ENCODE results near the gene CCDC152. TPM values are rescaled to one million over a fixed set of nuclear protein-coding genes. Genes with fewer than 3 reads are reported as not detected.

CCDC152 gene
- polyA plus RNA-seq, 3 donors = 0.09 to 0.18 (median 0.09) TPM

DNA sequence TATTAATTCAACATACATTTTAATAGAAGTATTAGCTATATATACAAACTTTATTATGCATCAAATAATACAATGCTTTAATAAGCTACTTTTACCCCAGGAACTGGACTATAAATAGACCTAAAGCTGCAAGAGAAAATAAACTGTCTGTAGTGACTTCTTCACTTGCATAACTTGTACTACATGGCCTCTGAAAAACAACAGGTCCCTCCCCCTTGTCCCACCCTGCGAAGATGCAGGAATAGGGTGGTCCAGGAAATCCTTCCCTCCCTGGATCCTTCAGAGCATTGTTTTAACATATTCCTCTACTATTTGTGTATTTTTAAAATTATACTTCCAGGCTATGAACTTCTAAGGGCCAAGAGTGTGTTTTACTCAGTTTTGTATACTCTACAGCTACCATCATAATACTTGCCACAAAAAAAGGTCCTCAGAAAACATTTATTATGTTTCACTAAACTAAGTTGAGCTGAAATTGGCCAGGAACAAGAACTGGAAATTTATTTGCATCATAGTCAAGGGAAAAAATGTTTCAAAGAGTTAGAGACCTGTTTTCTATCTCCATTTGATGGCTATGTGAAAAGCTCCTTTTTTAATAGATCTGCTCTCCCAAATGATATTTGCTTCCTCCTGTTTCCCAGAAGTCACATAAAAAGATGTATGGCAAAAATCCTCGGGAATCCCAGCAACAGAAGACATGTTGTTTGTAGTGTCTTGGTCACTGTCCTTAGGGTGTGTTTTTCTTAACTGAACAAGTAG, 70.3 kb downstream of the CCDC152 start:
- DNase-seq = no peak
- Histone ChIP-seq H3K4me1 (ENCODE audit: control insufficient read depth in 1 of 2, insufficient read depth in 2 of 2, low read length in 2 of 2) (no peaks in the 10 kb centered on the region), H3K4me3 (replicated peaks in 1 of 3; ENCODE audit: low read depth in 2 of 3, low read length in 3 of 3) (no peak overlapping the region), H3K79me2 (ENCODE audit: insufficient read depth, low read length) (no peaks in the 10 kb centered on the region), H3K27ac (ENCODE audit: low read depth in 1 of 2, low read length in 2 of 2) (no peak overlapping the region), H3K36me3 (replicated peaks in 1 of 2; ENCODE audit: control insufficient read depth in 1 of 2, insufficient read depth in 2 of 2, low read length in 2 of 2) (no peaks in the 10 kb centered on the region), H3K9ac (ENCODE audit: insufficient read depth, low read length, poor library complexity, severe bottlenecking) (no peak overlapping the region), H3K4me2 (replicated peaks; ENCODE audit: extremely low read depth, low read length, poor library complexity, severe bottlenecking) (no peak overlapping the region), H3K9me3 (replicated peaks in 1 of 2; ENCODE audit: control insufficient read depth in 1 of 2, insufficient read depth in 1 of 2, low read length in 2 of 2) (no peaks in the 10 kb centered on the region), H4K20me1 (ENCODE audit: insufficient read depth, low read length) (no peaks in the 10 kb centered on the region), H2AFZ (ENCODE audit: insufficient read depth, low read depth, low read length, poor library complexity, severe bottlenecking) (no peak overlapping the region), H3K27me3 (ENCODE audit: control insufficient read depth in 2 of 2, insufficient read depth in 2 of 2, low read length in 2 of 2) (no peaks in the 10 kb centered on the region)
- H3K27me3 Mint-ChIP-seq (ENCODE audit: low read depth in 3 of 3) = peaks cover 0 to 2% (median 0%) of the 10 kb centered on the region in 3 donors
- no peak overlapping the region for H3K27ac Mint-ChIP-seq
- no peak overlapping the region for H3K4me3 Mint-ChIP-seq
- peaks cover 0 to 4% (median 0%) of the 10 kb centered on the region in 7 donors for H3K9me3 Mint-ChIP-seq
- intact Hi-C loops (cut with micrococcal nuclease) = no loop called here
- TF ChIP-seq, protein P1, sequence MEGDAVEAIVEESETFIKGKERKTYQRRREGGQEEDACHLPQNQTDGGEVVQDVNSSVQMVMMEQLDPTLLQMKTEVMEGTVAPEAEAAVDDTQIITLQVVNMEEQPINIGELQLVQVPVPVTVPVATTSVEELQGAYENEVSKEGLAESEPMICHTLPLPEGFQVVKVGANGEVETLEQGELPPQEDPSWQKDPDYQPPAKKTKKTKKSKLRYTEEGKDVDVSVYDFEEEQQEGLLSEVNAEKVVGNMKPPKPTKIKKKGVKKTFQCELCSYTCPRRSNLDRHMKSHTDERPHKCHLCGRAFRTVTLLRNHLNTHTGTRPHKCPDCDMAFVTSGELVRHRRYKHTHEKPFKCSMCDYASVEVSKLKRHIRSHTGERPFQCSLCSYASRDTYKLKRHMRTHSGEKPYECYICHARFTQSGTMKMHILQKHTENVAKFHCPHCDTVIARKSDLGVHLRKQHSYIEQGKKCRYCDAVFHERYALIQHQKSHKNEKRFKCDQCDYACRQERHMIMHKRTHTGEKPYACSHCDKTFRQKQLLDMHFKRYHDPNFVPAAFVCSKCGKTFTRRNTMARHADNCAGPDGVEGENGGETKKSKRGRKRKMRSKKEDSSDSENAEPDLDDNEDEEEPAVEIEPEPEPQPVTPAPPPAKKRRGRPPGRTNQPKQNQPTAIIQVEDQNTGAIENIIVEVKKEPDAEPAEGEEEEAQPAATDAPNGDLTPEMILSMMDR (IDR thresholded peaks at IDR 0.05) = no peak
- H3K36me3 Mint-ChIP-seq = no peaks in the 10 kb centered on the region
- no CpG with 5 or more reads among the region's 2 CpGs for WGBS (ENCODE audit: insufficient coverage)
- H3K4me1 Mint-ChIP-seq = no peaks in the 10 kb centered on the region

DNA sequence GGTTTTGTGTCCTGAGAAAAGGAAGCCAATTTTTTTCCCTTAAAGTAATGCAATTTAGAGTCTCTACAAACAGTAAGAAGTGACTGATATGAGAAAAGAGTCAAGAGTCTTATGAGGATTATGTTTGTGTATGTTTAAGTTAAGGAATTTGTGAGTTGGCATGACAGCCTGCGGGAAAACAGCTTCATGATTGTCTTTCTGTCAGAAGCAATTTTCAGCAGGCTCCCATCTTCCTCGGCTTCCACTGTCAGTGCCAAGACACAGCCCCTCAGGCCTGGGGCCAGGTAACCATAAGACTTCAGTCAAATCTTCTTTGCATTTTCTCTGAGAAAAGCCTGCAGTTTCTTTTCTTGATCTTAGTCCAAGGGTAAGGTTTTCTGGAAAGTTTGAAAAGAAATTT, 72.1 kb downstream of the CCDC152 start:
- Histone ChIP-seq H3K36me3 (replicated peaks in 1 of 2; ENCODE audit: control insufficient read depth in 1 of 2, insufficient read depth in 2 of 2, low read length in 2 of 2) (no peaks in the 10 kb centered on the region), H3K27ac (ENCODE audit: low read depth in 1 of 2, low read length in 2 of 2) (no peak overlapping the region), H3K27me3 (ENCODE audit: control insufficient read depth in 2 of 2, insufficient read depth in 2 of 2, low read length in 2 of 2) (no peaks in the 10 kb centered on the region), H3K79me2 (ENCODE audit: insufficient read depth, low read length) (no peaks in the 10 kb centered on the region), H3K9me3 (replicated peaks in 1 of 2; ENCODE audit: control insufficient read depth in 1 of 2, insufficient read depth in 1 of 2, low read length in 2 of 2) (no peaks in the 10 kb centered on the region), H4K20me1 (ENCODE audit: insufficient read depth, low read length) (no peaks in the 10 kb centered on the region), H2AFZ (ENCODE audit: insufficient read depth, low read depth, low read length, poor library complexity, severe bottlenecking) (no peak overlapping the region), H3K9ac (ENCODE audit: insufficient read depth, low read length, poor library complexity, severe bottlenecking) (no peak overlapping the region), H3K4me1 (ENCODE audit: control insufficient read depth in 1 of 2, insufficient read depth in 2 of 2, low read length in 2 of 2) (no peaks in the 10 kb centered on the region), H3K4me2 (replicated peaks; ENCODE audit: extremely low read depth, low read length, poor library complexity, severe bottlenecking) (no peak overlapping the region), H3K4me3 (replicated peaks in 1 of 3; ENCODE audit: low read depth in 2 of 3, low read length in 3 of 3) (no peak overlapping the region)
- Mint-ChIP-seq H3K27me3 (ENCODE audit: low read depth in 3 of 3) (peaks cover 0 to 2% (median 0%) of the 10 kb centered on the region in 3 donors), H3K9me3 (peaks cover 0 to 4% (median 0%) of the 10 kb centered on the region in 7 donors), H3K4me1 (no peaks in the 10 kb centered on the region), H3K4me3 (no peak overlapping the region), H3K27ac (no peak overlapping the region), H3K36me3 (no peaks in the 10 kb centered on the region)
- DNase-seq = no peak
- TF ChIP-seq, protein P1 (IDR thresholded peaks at IDR 0.05) = no peak
- WGBS (ENCODE audit: insufficient coverage) = 100% methylated on average over 1 of the region's 2 CpGs
- intact Hi-C loops (cut with micrococcal nuclease) = no loop called here

Data from CD14-positive monocyte (primary cell).